HepG2 (cell line): ENCODE data around the gene CES3. TPM values are rescaled to one million over a fixed set of nuclear protein-coding genes. Genes with fewer than 3 reads are reported as not detected.

ENCODE experiments used
- CBX1 ChIP-seq: IDR thresholded peaks from one replicate; pipeline ENCODE4 v1.6.1; 2016; ENCODE audit warnings: antibody characterized with exemption, low read depth
- CENPT ChIP-seq: sonication (generic); formaldehyde crosslinking; IDR thresholded peaks from 2 replicates; pipeline ENCODE4 v1.8.0; 2022; ENCODE audit warnings: low read depth, mild to moderate bottlenecking, moderate library complexity, missing genetic modification reagents
- ESRRA ChIP-seq: sonication (generic); formaldehyde crosslinking; IDR thresholded peaks from 2 replicates; pipeline ENCODE4 v1.5.1; 2020; ENCODE audit warnings: mild to moderate bottlenecking, low read depth, missing genetic modification reagents
- ETV5 ChIP-seq: IDR thresholded peaks from 2 replicates; pipeline ENCODE4 v1.6.1; 2018; ENCODE audit warnings: missing biosample characterization, missing genetic modification reagents, inconsistent platforms, borderline replicate concordance
- HOXA9 ChIP-seq: sonication (generic); formaldehyde crosslinking; IDR thresholded peaks from 2 replicates; pipeline ENCODE4 v1.8.1; 2022; ENCODE audit warnings: missing genetic modification reagents, mild to moderate bottlenecking, moderate library complexity, borderline replicate concordance
- HOXD1 ChIP-seq: sonication (generic); formaldehyde crosslinking; IDR thresholded peaks from 2 replicates; pipeline ENCODE4 v1.5.0; 2020; ENCODE audit warnings: missing genetic modification reagents
- RBFOX2 ChIP-seq: fragments of 200-400 bp; formaldehyde crosslinking; IDR thresholded peaks from 2 replicates; pipeline ENCODE4 v1.6.1; 2017; ENCODE audit warnings: low read depth, mild to moderate bottlenecking, low read length
- TBX2 ChIP-seq: sonication (generic); formaldehyde crosslinking; IDR thresholded peaks from 2 replicates; pipeline ENCODE4 v1.5.0; 2020; ENCODE audit warnings: missing genetic modification reagents, mild to moderate bottlenecking, borderline replicate concordance
- YY1 ChIP-seq: IDR thresholded peaks from 2 replicates; pipeline ENCODE4 v1.6.1; 2011; ENCODE audit warnings: low read length, low read depth, moderate library complexity, mild to moderate bottlenecking; ENCODE audit not compliant: insufficient read depth, insufficient replicate concordance
- ZBTB38 ChIP-seq: sonication (generic); formaldehyde crosslinking; IDR thresholded peaks from 2 replicates; pipeline ENCODE4 v1.5.1; 2020; ENCODE audit warnings: mild to moderate bottlenecking, missing genetic modification reagents
- ZNF225 ChIP-seq: sonication (generic); formaldehyde crosslinking; IDR thresholded peaks from 2 replicates; pipeline ENCODE4 v1.4.0; 2020; ENCODE audit warnings: mild to moderate bottlenecking, missing genetic modification reagents
- ZNF230 ChIP-seq: sonication (generic); formaldehyde crosslinking; IDR thresholded peaks from 2 replicates; pipeline ENCODE4 v1.4.0; 2020; ENCODE audit warnings: mild to moderate bottlenecking, missing genetic modification reagents
- ZNF292 ChIP-seq: sonication (generic); formaldehyde crosslinking; IDR thresholded peaks from 2 replicates; pipeline ENCODE4 v1.8.1; 2022; ENCODE audit warnings: mild to moderate bottlenecking, low read depth, missing genetic modification reagents, borderline replicate concordance
- ZNF607 ChIP-seq: sonication (generic); formaldehyde crosslinking; IDR thresholded peaks from 2 replicates; pipeline ENCODE4 v1.5.1; 2020; ENCODE audit warnings: missing genetic modification reagents, mild to moderate bottlenecking, borderline replicate concordance
- ZNF614 ChIP-seq: IDR thresholded peaks from 2 replicates; pipeline ENCODE4 v1.6.1; 2018; ENCODE audit warnings: missing biosample characterization, missing genetic modification reagents, inconsistent platforms, borderline replicate concordance
- ZNF775 ChIP-seq: sonication (generic); formaldehyde crosslinking; IDR thresholded peaks from 2 replicates; pipeline ENCODE4 v1.4.0; 2020; ENCODE audit warnings: missing genetic modification reagents, mild to moderate bottlenecking, moderate library complexity, borderline replicate concordance
- ZNF776 ChIP-seq: sonication (generic); formaldehyde crosslinking; IDR thresholded peaks from 2 replicates; pipeline ENCODE4 v1.4.0; 2020; ENCODE audit warnings: mild to moderate bottlenecking, missing genetic modification reagents
- polyA plus RNA-seq, 8 experiments: library from polyadenylated mRNA; depleted of rRNA in 3 of 8; stranded (reverse) in 7 of 8; unstranded in 1 of 8; fragments of >200 nt; fragmentation: Illumina TruSeq in 4 of 8; extraction: Trizol in 4 of 8; gene quantifications; 2 replicates each; pipeline versions ENCODE4 v1.2.1 to v1.2.3, GENCODE V29; 2011 to 2016; ENCODE audit warnings: low read depth in 4 of 8, missing spikeins in 1 of 8, mixed read lengths in 1 of 8; ENCODE audit not compliant: insufficient read depth in 1 of 8
- total RNA-seq, 5 experiments: library from RNA; depleted of rRNA; stranded (reverse); fragments of >200 nt; fragmentation: Illumina TruSeq; extraction: Trizol; gene quantifications; 2 replicates each; pipeline ENCODE4 v1.2.3, GENCODE V29; 2016; ENCODE audit warnings: low read depth in 1 of 5
- TF ChIP-seq, protein P1 (sequence below): IDR thresholded peaks from 2 replicates; pipeline ENCODE4 v1.6.1; 2016; ENCODE audit warnings: missing compliant biosample characterization, missing genetic modification reagents, borderline replicate concordance
- TF ChIP-seq, protein P2 (sequence below): sonication (generic); formaldehyde crosslinking; IDR thresholded peaks from 2 replicates; pipeline ENCODE4; 2020; ENCODE audit warnings: missing genetic modification reagents, mild to moderate bottlenecking, borderline replicate concordance

Gene CES3
- total and polyA plus RNA-seq, 2 of the 13 experiments (the other 11 are each of a cell fraction or from before 2014, with no cell fraction given), result 6.6 to 17.4 TPM

DNA sequence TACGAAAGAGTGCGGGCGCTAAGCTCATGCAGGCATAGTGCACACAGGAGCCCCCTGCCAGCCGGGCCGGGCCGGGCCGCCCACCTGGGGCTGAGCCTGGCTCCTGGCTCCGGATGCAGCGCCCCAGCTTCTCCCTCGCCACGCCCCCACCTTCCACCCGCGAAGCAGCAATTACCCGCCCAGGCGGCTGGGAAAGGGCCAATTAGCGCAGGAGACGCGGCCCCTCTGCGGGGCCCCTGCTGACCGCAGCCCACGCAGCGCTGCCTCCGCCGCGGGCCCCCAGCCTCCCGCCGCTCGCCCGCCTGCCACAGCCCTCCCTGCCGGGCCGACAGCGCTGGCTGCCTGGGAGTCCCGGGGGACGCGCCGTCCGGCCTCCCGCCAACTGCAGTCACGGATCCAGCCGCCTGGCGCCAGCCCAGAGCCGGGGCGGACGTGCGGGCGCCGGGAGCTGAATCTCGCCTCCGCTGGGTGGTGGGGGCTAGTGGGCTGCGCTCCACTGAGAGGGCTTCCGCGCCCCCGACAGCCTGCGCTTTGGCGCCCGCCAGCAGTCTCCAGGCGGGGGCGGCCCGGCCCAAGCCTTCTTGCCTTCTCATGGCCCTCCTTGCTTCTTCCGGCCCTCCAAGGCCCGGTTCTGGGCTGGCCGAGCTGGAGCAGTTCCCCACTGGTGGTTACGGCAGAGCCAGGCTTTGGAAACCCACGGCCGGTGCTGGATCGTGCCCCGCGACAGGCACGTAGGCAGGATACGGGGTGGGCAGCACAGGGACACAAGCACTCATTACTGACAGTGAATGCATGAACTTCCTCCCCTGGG is 53.0 kb downstream of the CES3 start (continued):
- TF ChIP-seq YY1, result peak; percentile 37
- TF ChIP-seq, protein P1, sequence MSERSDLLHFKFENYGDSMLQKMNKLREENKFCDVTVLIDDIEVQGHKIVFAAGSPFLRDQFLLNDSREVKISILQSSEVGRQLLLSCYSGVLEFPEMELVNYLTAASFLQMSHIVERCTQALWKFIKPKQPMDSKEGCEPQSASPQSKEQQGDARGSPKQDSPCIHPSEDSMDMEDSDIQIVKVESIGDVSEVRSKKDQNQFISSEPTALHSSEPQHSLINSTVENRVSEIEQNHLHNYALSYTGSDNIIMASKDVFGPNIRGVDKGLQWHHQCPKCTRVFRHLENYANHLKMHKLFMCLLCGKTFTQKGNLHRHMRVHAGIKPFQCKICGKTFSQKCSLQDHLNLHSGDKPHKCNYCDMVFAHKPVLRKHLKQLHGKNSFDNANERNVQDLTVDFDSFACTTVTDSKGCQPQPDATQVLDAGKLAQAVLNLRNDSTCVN (CRISPR knock-in tag), result peak; percentile 32; the same call in 1 of the 2 replicates
- TF ChIP-seq ZNF776 (CRISPR knock-in tag), result peak; percentile 27; the same call in 1 of the 2 replicates
- TF ChIP-seq ZNF292 (CRISPR knock-in tag), result 0 out of 2 replicates have a peak, but pooled peaks have one; percentile 14
- TF ChIP-seq CBX1, result no peak
- 0 out of 2 replicates have a peak, but pooled peaks have one; percentile 58 for TF ChIP-seq CENPT
- peak; percentile 77 for TF ChIP-seq ZNF607
- TF ChIP-seq ZNF614 (CRISPR knock-in tag), result no peak
- TF ChIP-seq ETV5 (CRISPR knock-in tag), result peak; percentile 29; the same call in 1 of the 2 replicates
- TF ChIP-seq RBFOX2, result 0 out of 2 replicates have a peak, but pooled peaks have one; percentile 30
- TF ChIP-seq ESRRA (CRISPR knock-in tag), result 0 out of 2 replicates have a peak, but pooled peaks have one; percentile 17
- TF ChIP-seq ZBTB38 (CRISPR knock-in tag), result peak; percentile 32; the same call in 1 of the 2 replicates
- TF ChIP-seq ZNF230 (CRISPR knock-in tag), result 0 out of 2 replicates have a peak, but pooled peaks have one; percentile 76
- TF ChIP-seq ZNF225 (CRISPR knock-in tag), result peak; percentile 29; the same call in 1 of the 2 replicates
- TF ChIP-seq, protein P2, sequence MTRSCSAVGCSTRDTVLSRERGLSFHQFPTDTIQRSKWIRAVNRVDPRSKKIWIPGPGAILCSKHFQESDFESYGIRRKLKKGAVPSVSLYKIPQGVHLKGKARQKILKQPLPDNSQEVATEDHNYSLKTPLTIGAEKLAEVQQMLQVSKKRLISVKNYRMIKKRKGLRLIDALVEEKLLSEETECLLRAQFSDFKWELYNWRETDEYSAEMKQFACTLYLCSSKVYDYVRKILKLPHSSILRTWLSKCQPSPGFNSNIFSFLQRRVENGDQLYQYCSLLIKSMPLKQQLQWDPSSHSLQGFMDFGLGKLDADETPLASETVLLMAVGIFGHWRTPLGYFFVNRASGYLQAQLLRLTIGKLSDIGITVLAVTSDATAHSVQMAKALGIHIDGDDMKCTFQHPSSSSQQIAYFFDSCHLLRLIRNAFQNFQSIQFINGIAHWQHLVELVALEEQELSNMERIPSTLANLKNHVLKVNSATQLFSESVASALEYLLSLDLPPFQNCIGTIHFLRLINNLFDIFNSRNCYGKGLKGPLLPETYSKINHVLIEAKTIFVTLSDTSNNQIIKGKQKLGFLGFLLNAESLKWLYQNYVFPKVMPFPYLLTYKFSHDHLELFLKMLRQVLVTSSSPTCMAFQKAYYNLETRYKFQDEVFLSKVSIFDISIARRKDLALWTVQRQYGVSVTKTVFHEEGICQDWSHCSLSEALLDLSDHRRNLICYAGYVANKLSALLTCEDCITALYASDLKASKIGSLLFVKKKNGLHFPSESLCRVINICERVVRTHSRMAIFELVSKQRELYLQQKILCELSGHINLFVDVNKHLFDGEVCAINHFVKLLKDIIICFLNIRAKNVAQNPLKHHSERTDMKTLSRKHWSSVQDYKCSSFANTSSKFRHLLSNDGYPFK (CRISPR knock-in tag), result 0 out of 2 replicates have a peak, but pooled peaks have one; percentile 9
- TF ChIP-seq ZNF775, result no peak
- peak; percentile 45; the same call in 1 of the 2 replicates for TF ChIP-seq HOXA9 (CRISPR knock-in tag)
- 0 out of 2 replicates have a peak, but pooled peaks have one; percentile 19 for TF ChIP-seq HOXD1 (CRISPR knock-in tag)
- TF ChIP-seq TBX2 (CRISPR knock-in tag), result peak; percentile 60; the same call in 1 of the 2 replicates
